Nephron (organoid): ENCODE results near the gene ESRRB.

Experiments used
- H3K27ac Mint-ChIP-seq, 3 experiments: 2 replicates each; pipeline ENCODE4 v1.8.0; 2020; ENCODE audit warnings: mixed read lengths in 3 of 3, mild to moderate bottlenecking in 2 of 3, moderate library complexity in 1 of 3
- H3K27me3 Mint-ChIP-seq: 2 replicates; pipeline ENCODE4 v1.8.0; 2021; ENCODE audit warnings: low read depth, mild to moderate bottlenecking, moderate library complexity, mixed read lengths
- H3K36me3 Mint-ChIP-seq: 2 replicates; pipeline ENCODE4 v1.8.0; 2020; ENCODE audit warnings: low read depth, mixed read lengths
- H3K4me1 Mint-ChIP-seq: 2 replicates; pipeline ENCODE4 v1.8.0; 2020; ENCODE audit warnings: mixed read lengths
- H3K4me3 Mint-ChIP-seq, 3 experiments: 2 replicates each; pipeline ENCODE4 v1.8.0; 2020; ENCODE audit warnings: mild to moderate bottlenecking in 3 of 3, mixed read lengths in 3 of 3, moderate library complexity in 2 of 3
- H3K9me3 Mint-ChIP-seq: 2 replicates; pipeline ENCODE4 v1.8.0; 2020; ENCODE audit warnings: mixed read lengths
- TF ChIP-seq, protein P1 (sequence below), 3 experiments: fragments of 200-600 bp; sonication (generic); IDR thresholded peaks; one replicate each; pipeline ENCODE4 v1.5.0; 2021; ENCODE audit warnings: antibody characterized with exemption in 3 of 3; ENCODE audit not compliant: unreplicated experiment in 3 of 3

ESRRB gene

DNA sequence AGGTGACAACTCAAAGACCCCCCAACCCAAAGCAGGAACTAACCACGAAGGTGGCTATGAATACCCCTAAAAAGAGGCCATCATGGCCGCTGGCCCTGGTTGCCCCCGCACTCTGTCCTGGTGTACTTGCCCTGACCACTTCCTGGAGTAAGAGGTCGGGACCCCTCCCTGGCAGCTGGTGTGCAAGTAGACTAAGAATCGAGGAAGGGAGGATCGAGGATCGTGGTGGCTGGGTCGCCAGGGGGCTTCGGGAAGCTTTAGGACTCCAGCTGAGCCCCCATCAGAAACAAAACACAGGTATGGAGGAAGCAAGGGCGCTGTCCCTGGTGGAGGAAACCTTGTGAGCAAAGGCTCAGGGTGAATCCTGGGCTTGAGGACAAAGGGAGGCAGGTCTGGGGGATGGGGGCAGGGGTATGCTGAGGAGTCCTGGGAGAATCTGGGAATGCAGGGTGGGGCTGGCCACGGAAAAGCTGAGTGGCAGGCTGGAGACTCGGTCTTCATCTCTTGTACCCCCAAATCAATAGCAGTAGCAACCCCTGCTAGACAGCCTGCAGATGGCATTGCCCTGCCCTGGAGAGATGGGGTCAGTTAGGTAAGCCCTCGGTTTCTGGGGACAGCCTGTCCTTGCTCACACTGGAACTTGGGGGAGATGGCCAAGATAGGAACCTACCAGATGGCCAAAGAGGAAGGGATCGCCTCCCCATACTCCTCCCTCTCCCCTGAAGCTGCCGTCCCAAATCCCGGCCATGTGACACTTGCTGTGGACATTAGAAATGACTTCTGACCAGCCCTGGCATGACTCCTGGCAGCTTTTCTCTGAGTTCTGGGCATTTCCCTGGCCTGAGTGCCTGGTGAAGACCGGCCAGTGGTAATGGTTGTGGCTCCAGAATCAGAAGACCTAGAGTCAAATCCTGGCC is 45.3 kb upstream of the ESRRB start:
- Mint-ChIP-seq H3K9me3 (no peaks in the 10 kb centered on the region), H3K27ac (no peak overlapping the region), H3K4me1 (no peaks in the 10 kb centered on the region), H3K4me3 (no peak overlapping the region), H3K27me3 (peaks cover 60% of the 10 kb centered on the region), H3K36me3 (no peaks in the 10 kb centered on the region)
- TF ChIP-seq, protein P1, sequence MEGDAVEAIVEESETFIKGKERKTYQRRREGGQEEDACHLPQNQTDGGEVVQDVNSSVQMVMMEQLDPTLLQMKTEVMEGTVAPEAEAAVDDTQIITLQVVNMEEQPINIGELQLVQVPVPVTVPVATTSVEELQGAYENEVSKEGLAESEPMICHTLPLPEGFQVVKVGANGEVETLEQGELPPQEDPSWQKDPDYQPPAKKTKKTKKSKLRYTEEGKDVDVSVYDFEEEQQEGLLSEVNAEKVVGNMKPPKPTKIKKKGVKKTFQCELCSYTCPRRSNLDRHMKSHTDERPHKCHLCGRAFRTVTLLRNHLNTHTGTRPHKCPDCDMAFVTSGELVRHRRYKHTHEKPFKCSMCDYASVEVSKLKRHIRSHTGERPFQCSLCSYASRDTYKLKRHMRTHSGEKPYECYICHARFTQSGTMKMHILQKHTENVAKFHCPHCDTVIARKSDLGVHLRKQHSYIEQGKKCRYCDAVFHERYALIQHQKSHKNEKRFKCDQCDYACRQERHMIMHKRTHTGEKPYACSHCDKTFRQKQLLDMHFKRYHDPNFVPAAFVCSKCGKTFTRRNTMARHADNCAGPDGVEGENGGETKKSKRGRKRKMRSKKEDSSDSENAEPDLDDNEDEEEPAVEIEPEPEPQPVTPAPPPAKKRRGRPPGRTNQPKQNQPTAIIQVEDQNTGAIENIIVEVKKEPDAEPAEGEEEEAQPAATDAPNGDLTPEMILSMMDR (IDR thresholded peaks at IDR 0.05; ENCODE audit: unreplicated experiment in 3 of 3) = no peak

GRCh38 chr14:76331328-76332011 is 44.5 kb upstream of the ESRRB start:
- no peaks in the 10 kb centered on the region for H3K9me3 Mint-ChIP-seq
- no peaks in the 10 kb centered on the region for H3K36me3 Mint-ChIP-seq
- peaks cover 53% of the 10 kb centered on the region for H3K27me3 Mint-ChIP-seq
- TF ChIP-seq, protein P1 (IDR thresholded peaks at IDR 0.05; ENCODE audit: unreplicated experiment in 3 of 3) = no peak
- H3K4me1 Mint-ChIP-seq = no peaks in the 10 kb centered on the region
- H3K27ac Mint-ChIP-seq = no peak overlapping the region
- H3K4me3 Mint-ChIP-seq = no peak overlapping the region

DNA sequence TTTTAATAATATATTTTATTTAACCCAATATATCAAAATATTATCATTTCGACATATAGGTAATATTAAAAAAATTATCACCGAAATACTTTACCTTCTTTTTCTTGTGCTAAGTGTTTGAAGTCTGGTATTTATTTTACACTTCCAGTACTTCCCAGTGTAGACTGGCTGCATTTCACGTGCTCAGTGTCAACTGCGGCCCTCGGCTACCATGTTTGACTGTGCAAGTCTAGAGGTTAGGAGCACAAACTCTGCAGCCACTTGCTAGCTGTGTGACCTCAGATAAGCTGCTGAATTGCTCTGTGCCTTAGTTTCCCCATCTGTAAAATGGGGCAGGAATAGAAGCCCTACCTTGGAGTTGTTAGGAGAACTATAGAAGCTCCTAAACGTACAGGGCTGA is 42.3 kb upstream of the ESRRB start:
- Mint-ChIP-seq H3K4me3 (no peak overlapping the region), H3K27me3 (peaks cover 50% of the 10 kb centered on the region), H3K9me3 (no peaks in the 10 kb centered on the region), H3K4me1 (peaks cover 4% of the 10 kb centered on the region), H3K36me3 (no peaks in the 10 kb centered on the region), H3K27ac (no peak overlapping the region)
- TF ChIP-seq, protein P1 (IDR thresholded peaks at IDR 0.05; ENCODE audit: unreplicated experiment in 3 of 3) = no peak

DNA sequence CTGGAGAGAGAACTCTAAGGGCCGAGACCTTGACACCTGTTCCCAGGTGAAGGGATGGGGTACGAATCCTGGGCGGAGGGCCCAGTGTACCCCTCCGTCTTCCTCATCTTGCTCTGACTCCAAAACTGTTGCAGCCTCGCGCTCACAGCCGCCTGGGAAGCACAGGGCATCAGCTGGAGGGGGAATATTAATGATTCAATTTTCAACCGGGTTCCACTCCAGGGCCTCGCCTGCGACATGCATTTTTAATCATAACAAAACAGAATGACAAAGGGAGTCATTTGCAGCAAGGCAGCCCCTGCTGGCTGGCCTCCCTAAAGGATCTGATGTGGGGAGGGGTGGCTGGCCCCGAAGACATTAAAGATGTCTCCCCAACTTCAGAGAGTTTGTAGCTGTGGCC is 41.6 kb upstream of the ESRRB start:
- Mint-ChIP-seq H3K27me3 (peaks cover 48% of the 10 kb centered on the region), H3K27ac (no peak overlapping the region), H3K36me3 (no peaks in the 10 kb centered on the region), H3K4me1 (peaks cover 4% of the 10 kb centered on the region), H3K9me3 (no peaks in the 10 kb centered on the region), H3K4me3 (no peak overlapping the region)
- TF ChIP-seq, protein P1 (IDR thresholded peaks at IDR 0.05; ENCODE audit: unreplicated experiment in 3 of 3) = no peak

- Mint-ChIP-seq H3K9me3 (no peaks in the 10 kb centered on the region), H3K27me3 (peaks cover 38% of the 10 kb centered on the region), H3K4me1 (peaks cover 4% of the 10 kb centered on the region), H3K4me3 (no peak overlapping the region), H3K36me3 (no peaks in the 10 kb centered on the region), H3K27ac (peak overlapping the region in 1 of 3 experiments; percentile 2)
- TF ChIP-seq, protein P1 (IDR thresholded peaks at IDR 0.05; ENCODE audit: unreplicated experiment in 3 of 3) = no peak
Observed at GRCh38 chr14:76336876-76337275, 39.1 kb upstream of the ESRRB start.
